Natural killer cell (primary cell): ENCODE results near the gene STK16. TPM values are rescaled to one million over a fixed set of nuclear protein-coding genes. Genes with fewer than 3 reads are reported as not detected.

Source experiments
- ATAC-seq, 3 donors: fragments of 150-1000 bp in 2 of 3; fragments of 200-7000 bp in 1 of 3; cut with Tn5 transposase; 1 replicate in 1 of 3; 2 replicates in 2 of 3; pipeline ENCODE4 v1.10.0; 2021; ENCODE audit warnings: mild to moderate bottlenecking in 2 of 3, moderate library complexity in 2 of 3
- DNase-seq, 2 donors: peaks; one replicate each; pipeline versions ENCODE4 v3.0.0 to v3.0.0-alpha.2; 2013 to 2021; ENCODE audit warnings: mixed read lengths in 1 of 2
- H3K27ac ChIP-seq: one replicate; pipeline ENCODE4 v1.5.1; 2013; ENCODE audit warnings: mild to moderate bottlenecking, low read length
- H3K27me3 ChIP-seq: one replicate; pipeline ENCODE4 v1.6.1; 2013; ENCODE audit warnings: low read length; ENCODE audit not compliant: control insufficient read depth, insufficient read depth
- H3K36me3 ChIP-seq: one replicate; pipeline ENCODE4 v1.6.1; 2013; ENCODE audit warnings: low read length; ENCODE audit not compliant: control insufficient read depth, insufficient read depth
- H3K4me1 ChIP-seq: one replicate; pipeline ENCODE4 v1.6.1; 2013; ENCODE audit warnings: low read length; ENCODE audit not compliant: control insufficient read depth, insufficient read depth
- H3K4me3 ChIP-seq: one replicate; pipeline ENCODE4 v1.5.1; 2013; ENCODE audit warnings: low read length
- H3K9me3 ChIP-seq: one replicate; pipeline ENCODE4 v1.6.1; 2013; ENCODE audit warnings: low read length; ENCODE audit not compliant: control insufficient read depth, insufficient read depth
- H3K27ac Mint-ChIP-seq, 2 donors: one replicate each; pipeline ENCODE4 v1.8.0; 2022; ENCODE audit warnings: mild to moderate bottlenecking in 2 of 2, mixed read lengths in 2 of 2, moderate library complexity in 1 of 2
- H3K27me3 Mint-ChIP-seq, 2 donors: one replicate each; pipeline ENCODE4 v1.8.0; 2022; ENCODE audit warnings: low read depth in 2 of 2, mixed read lengths in 2 of 2
- H3K36me3 Mint-ChIP-seq: one replicate; pipeline ENCODE4 v1.8.0; 2022; ENCODE audit warnings: mixed read lengths
- H3K4me1 Mint-ChIP-seq, 2 donors: one replicate each; pipeline ENCODE4 v1.8.0; 2022; ENCODE audit warnings: mixed read lengths in 2 of 2
- H3K4me3 Mint-ChIP-seq: one replicate; pipeline ENCODE4 v1.8.0; 2022; ENCODE audit warnings: mild to moderate bottlenecking, moderate library complexity, mixed read lengths
- H3K9me3 Mint-ChIP-seq, 2 donors: one replicate each; pipeline ENCODE4 v1.8.0; 2022; ENCODE audit warnings: mixed read lengths in 2 of 2
- CTCF ChIP-seq: fragments of 200-600 bp; IDR thresholded peaks from one replicate; pipeline ENCODE4 v1.8.0; 2022; ENCODE audit warnings: antibody characterized with exemption
- WGBS: methylation state at CpG from one replicate; pipeline ENCODE4 v1.1.7; 2013; ENCODE audit warnings: missing lambda C conversion rate; ENCODE audit not compliant: insufficient coverage; 5-methylcytosine and 5-hydroxymethylcytosine counted together
- intact Hi-C: fragments of 100-400 bp; cut with micrococcal nuclease; formaldehyde crosslinking; loops from one replicate; pipeline ENCODE4 v1.14.2; 2022
- total RNA-seq, 4 donors: library from RNA; stranded (reverse); fragments of 120-200 nt in 1 of 4; gene quantifications; one replicate each; pipeline versions ENCODE4 v1.2.3 to v1.2.4, GENCODE V29; 2013 to 2022

STK16 gene
- total RNA-seq, 3 donors from 2014 or later (not counting 1 experiment from before 2014, with no cell fraction given): 28.7 to 32.5 (median 32.4) TPM

DNA sequence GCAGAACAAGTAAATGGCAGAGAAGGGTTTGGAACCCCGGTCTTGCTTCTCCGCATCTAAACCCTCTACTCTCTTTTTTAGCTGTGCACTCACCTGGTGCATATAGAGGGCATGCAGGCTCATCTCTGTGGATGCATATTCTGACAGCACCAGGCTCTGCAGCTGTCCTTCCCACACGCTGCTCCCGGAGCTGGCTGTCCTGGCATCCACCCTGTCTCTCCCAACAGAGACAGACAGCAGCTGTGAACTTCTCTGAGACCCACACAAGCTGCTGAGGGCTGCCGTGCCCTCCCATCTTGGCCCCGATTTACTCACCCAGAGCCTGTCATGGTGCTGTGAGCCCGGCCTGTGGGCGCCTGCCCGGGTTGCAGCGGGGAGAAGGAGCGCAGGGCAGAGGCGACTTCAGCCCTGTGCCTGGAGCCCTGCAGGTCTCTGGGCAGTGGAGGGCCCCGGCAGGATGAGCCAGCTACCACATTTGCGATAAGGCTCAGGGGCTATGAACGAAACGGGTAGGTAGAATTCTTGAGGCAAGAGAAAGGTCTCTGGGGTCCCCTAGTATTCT, 23.2 kb upstream of the STK16 start:
- WGBS: 96% methylated on average over 16 of the region's 16 CpGs
- H3K27me3 ChIP-seq: no peaks in the 10 kb centered on the region
- no peak for ATAC-seq

GRCh38 chr2:219223831-219224610, 21.3 kb upstream of the STK16 start:
- Mint-ChIP-seq H3K4me3 (no peak overlapping the region), H3K4me1 (peaks cover 15 to 36% of the 10 kb centered on the region in 2 donors), H3K36me3 (peaks cover 7% of the 10 kb centered on the region), H3K27me3 (no peaks in the 10 kb centered on the region), H3K9me3 (no peaks in the 10 kb centered on the region), H3K27ac (no peak overlapping the region)
- H3K36me3 ChIP-seq: peaks cover 60% of the 10 kb centered on the region
- intact Hi-C loops: no loop called here
- no peaks in the 10 kb centered on the region for H3K27me3 ChIP-seq
- H3K9me3 ChIP-seq: no peaks in the 10 kb centered on the region
- H3K27ac ChIP-seq: no peak overlapping the region
- no peak for TF ChIP-seq CTCF
- DNase-seq: no peak
- WGBS: 96% methylated on average over 31 of the region's 31 CpGs
- H3K4me1 ChIP-seq: peaks cover 33% of the 10 kb centered on the region
- no peak for ATAC-seq
- no peak overlapping the region for H3K4me3 ChIP-seq

More for the DNA sequence above, 23.2 kb upstream of the STK16 start:
- H3K36me3 Mint-ChIP-seq: peaks cover 7% of the 10 kb centered on the region
- no peaks in the 10 kb centered on the region for H3K9me3 Mint-ChIP-seq
- H3K27ac Mint-ChIP-seq: no peak overlapping the region
- Histone ChIP-seq H3K4me3 (no peak overlapping the region), H3K27ac (no peak overlapping the region), H3K4me1 (peaks cover 33% of the 10 kb centered on the region), H3K36me3 (peaks cover 60% of the 10 kb centered on the region), H3K9me3 (no peaks in the 10 kb centered on the region)
- no peak for TF ChIP-seq CTCF
- peaks cover 6 to 28% of the 10 kb centered on the region in 2 donors for H3K4me1 Mint-ChIP-seq
- no peak for DNase-seq
- intact Hi-C loops: no loop called here
- H3K4me3 Mint-ChIP-seq: no peak overlapping the region
- H3K27me3 Mint-ChIP-seq: no peaks in the 10 kb centered on the region

DNA sequence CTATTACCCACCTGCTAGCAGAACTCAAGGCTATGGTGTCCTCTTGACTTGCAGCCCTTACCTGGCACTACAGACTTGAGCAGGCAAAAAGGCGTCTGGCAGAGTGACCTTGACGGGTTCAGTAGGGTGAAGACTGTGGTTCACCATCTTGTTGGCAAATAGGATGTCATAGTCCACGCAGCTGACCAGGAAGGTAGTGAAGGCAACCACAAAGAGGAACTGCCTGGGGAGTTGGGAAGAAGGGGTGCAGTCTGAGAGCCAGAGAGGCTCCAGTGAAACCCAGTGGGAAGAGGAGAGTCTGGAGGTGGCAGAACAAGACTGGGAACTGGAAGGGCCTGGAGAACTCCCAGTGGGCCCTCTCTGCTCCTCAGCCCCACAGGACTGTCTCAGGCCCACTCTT, 19.9 kb upstream of the STK16 start:
- DNase-seq (no peak), ATAC-seq (no peak)
- Mint-ChIP-seq H3K4me3 (no peak overlapping the region), H3K4me1 (peaks cover 27 to 43% of the 10 kb centered on the region in 2 donors), H3K36me3 (peaks cover 7% of the 10 kb centered on the region), H3K27ac (peak overlapping the region in 1 of 2 donors; percentile 24), H3K27me3 (no peaks in the 10 kb centered on the region), H3K9me3 (no peaks in the 10 kb centered on the region)
- Histone ChIP-seq H3K27ac (no peak overlapping the region), H3K4me3 (no peak overlapping the region), H3K27me3 (no peaks in the 10 kb centered on the region), H3K4me1 (peaks cover 29% of the 10 kb centered on the region), H3K36me3 (peaks cover 56% of the 10 kb centered on the region), H3K9me3 (no peaks in the 10 kb centered on the region)
- WGBS: 50% methylated on average over 3 of the region's 3 CpGs
- intact Hi-C loops: no loop called here
- TF ChIP-seq CTCF: no peak
